Uterus (tissue), 4 donors: ENCODE data around the gene ZSWIM6. TPM values are rescaled to one million over a fixed set of nuclear protein-coding genes. Genes with fewer than 3 reads are reported as not detected.
A peak's percentile ranks its signal among the peaks of the same experiment; 100 is the strongest.

Experiments
- DNase-seq, 2 donors: peaks; one replicate each; pipeline ENCODE4 v3.0.0-alpha.2; 2019 to 2020
- H3K27ac ChIP-seq, 2 donors: fragments of 200-600 bp; sonication (generic); 1 replicate in 1 of 2; 2 replicates in 1 of 2; pipeline ENCODE4 v1.5.1; 2016 to 2018
- H3K27me3 ChIP-seq, 2 donors: fragments of 200-600 bp; sonication (generic); one replicate each; pipeline ENCODE4 v1.5.1; 2018 to 2019; ENCODE audit warnings: control low read depth in 1 of 2
- H3K36me3 ChIP-seq, 2 donors: fragments of 200-600 bp; sonication (generic); one replicate each; pipeline ENCODE4 v1.5.1; 2019; ENCODE audit warnings: control low read depth in 1 of 2
- H3K4me1 ChIP-seq, 2 donors: fragments of 200-600 bp; sonication (generic); one replicate each; pipeline ENCODE4 v1.5.1; 2018 to 2019; ENCODE audit warnings: control low read depth in 1 of 2
- H3K4me3 ChIP-seq, 2 donors: fragments of 200-600 bp; sonication (generic); 1 replicate in 1 of 2; 2 replicates in 1 of 2; pipeline ENCODE4 v1.5.1; 2018 to 2019; ENCODE audit warnings: mild to moderate bottlenecking in 1 of 2
- H3K9me3 ChIP-seq, 2 donors: fragments of 200-600 bp; sonication (generic); one replicate each; pipeline ENCODE4 v1.5.1; 2019; ENCODE audit warnings: control low read depth in 1 of 2
- CTCF ChIP-seq, 4 experiments: fragments of 200-600 bp in 2 of 4; fragments of 450-650 bp in 2 of 4; sonication (generic) in 2 of 4; IDR thresholded peaks; one replicate each; pipeline ENCODE4 v1.5.1; 2016 to 2019; ENCODE audit warnings: antibody characterized with exemption in 4 of 4, mild to moderate bottlenecking in 2 of 4, moderate library complexity in 1 of 4
- POLR2A ChIP-seq, 2 donors: fragments of 450-650 bp; IDR thresholded peaks; one replicate each; pipeline ENCODE4 v1.6.1; 2016; ENCODE audit warnings: antibody characterized with exemption in 2 of 2, mild to moderate bottlenecking in 1 of 2, moderate library complexity in 1 of 2
- intact Hi-C: fragments of 100-400 bp; cut with DNase I; formaldehyde crosslinking; loops from one replicate; pipeline ENCODE4 v1.15.1; 2023; ENCODE audit warnings: low total_unique reads
- total RNA-seq, 4 donors: library from RNA; depleted of rRNA in 3 of 4; stranded (reverse); fragments of >200 nt in 3 of 4; gene quantifications; one replicate each; pipeline versions ENCODE4 v1.1.0 to v1.2.4, GENCODE V29; 2014 to 2023
- donor health status: DM: yes; HTN: yes; CAD: no.

The ZSWIM6 gene
- total RNA-seq, 4 donors from 2014 or later = 4.1 to 14.8 (median 11.1) TPM

- Histone ChIP-seq H3K36me3 (no peaks in the 10 kb centered on the region), H3K4me1 (peaks cover 0 to 10% of the 10 kb centered on the region in 2 donors), H3K27ac (no peak overlapping the region), H3K9me3 (no peaks in the 10 kb centered on the region), H3K27me3 (no peaks in the 10 kb centered on the region), H3K4me3 (no peak overlapping the region)
- TF ChIP-seq CTCF (IDR thresholded peaks at IDR 0.05) = no peak
- no peak for TF ChIP-seq POLR2A (IDR thresholded peaks at IDR 0.05)
- intact Hi-C loops = no loop called here
- no peak for DNase-seq
Measured at GRCh38 chr5:61464512-61464911, 132.5 kb downstream of the ZSWIM6 start.

GRCh38 chr5:61465066-61465465 is 133.0 kb downstream of the ZSWIM6 start:
- H3K27me3 ChIP-seq = no peaks in the 10 kb centered on the region
- no peaks in the 10 kb centered on the region for H3K9me3 ChIP-seq
- H3K4me1 ChIP-seq = peaks cover 0 to 10% of the 10 kb centered on the region in 2 donors
- H3K36me3 ChIP-seq = no peaks in the 10 kb centered on the region
- no peak for TF ChIP-seq POLR2A (IDR thresholded peaks at IDR 0.05)
- no peak for TF ChIP-seq CTCF (IDR thresholded peaks at IDR 0.05)
- no peak overlapping the region for H3K27ac ChIP-seq
- intact Hi-C loops = no loop called here
- H3K4me3 ChIP-seq = no peak overlapping the region
- DNase-seq = no peak

GRCh38 chr5:61465496-61465895 is 133.4 kb downstream of the ZSWIM6 start:
- H3K4me1 ChIP-seq = peaks cover 0 to 10% of the 10 kb centered on the region in 2 donors
- no peaks in the 10 kb centered on the region for H3K36me3 ChIP-seq
- H3K27me3 ChIP-seq = no peaks in the 10 kb centered on the region
- intact Hi-C loops = no loop called here
- no peak overlapping the region for H3K4me3 ChIP-seq
- TF ChIP-seq CTCF (IDR thresholded peaks at IDR 0.05) (no peak), POLR2A (IDR thresholded peaks at IDR 0.05) (no peak)
- no peaks in the 10 kb centered on the region for H3K9me3 ChIP-seq
- DNase-seq = no peak
- no peak overlapping the region for H3K27ac ChIP-seq

GRCh38 chr5:61466017-61466416 is 134.0 kb downstream of the ZSWIM6 start:
- no peaks in the 10 kb centered on the region for H3K36me3 ChIP-seq
- no peak overlapping the region for H3K27ac ChIP-seq
- peaks cover 0 to 10% of the 10 kb centered on the region in 2 donors for H3K4me1 ChIP-seq
- H3K27me3 ChIP-seq = no peaks in the 10 kb centered on the region
- TF ChIP-seq POLR2A (IDR thresholded peaks at IDR 0.05) (no peak), CTCF (IDR thresholded peaks at IDR 0.05) (no peak)
- DNase-seq = no peak
- no peak overlapping the region for H3K4me3 ChIP-seq
- intact Hi-C loops = no loop called here
- no peaks in the 10 kb centered on the region for H3K9me3 ChIP-seq

GRCh38 chr5:61467766-61468482 is 135.9 kb downstream of the ZSWIM6 start:
- no peak for DNase-seq
- H3K27me3 ChIP-seq = no peaks in the 10 kb centered on the region
- TF ChIP-seq POLR2A (IDR thresholded peaks at IDR 0.05) = no peak
- TF ChIP-seq CTCF (IDR thresholded peaks at IDR 0.05) = no peak
- intact Hi-C loops = no loop called here
- H3K9me3 ChIP-seq = no peaks in the 10 kb centered on the region
- no peaks in the 10 kb centered on the region for H3K36me3 ChIP-seq
- peak overlapping the region in 1 of 2 donors; percentile 8 for H3K27ac ChIP-seq
- peaks cover 0 to 6% of the 10 kb centered on the region in 2 donors for H3K4me1 ChIP-seq
- no peak overlapping the region for H3K4me3 ChIP-seq
